ENCODE data around the gene CYP39A1. TPM values are rescaled to one million over a fixed set of nuclear protein-coding genes. Genes with fewer than 3 reads are reported as not detected.
A peak's percentile ranks its signal among the peaks of the same experiment; 100 is the strongest.

CYP39A1 gene
- total RNA-seq, 4 donors from 2014 or later, result 3.3 to 12.1 (median 5.6) TPM

GRCh38 chr6:46525583-46525982 is 127.0 kb downstream of the CYP39A1 start:
- no peak for DNase-seq (ENCODE audit: low spot score in 2 of 2)
- Histone ChIP-seq H3K27me3 (peaks cover 0 to 2% of the 10 kb centered on the region in 2 donors), H3K4me3 (no peak overlapping the region), H3K27ac (no peak overlapping the region), H3K9me3 (no peaks in the 10 kb centered on the region), H3K36me3 (no peaks in the 10 kb centered on the region), H3K4me1 (peaks cover 0 to 30% (median 0%) of the 10 kb centered on the region in 4 donors)
- no peak for TF ChIP-seq EP300 (IDR thresholded peaks at IDR 0.05)
- TF ChIP-seq POLR2A (IDR thresholded peaks at IDR 0.05), result no peak
- no peak for TF ChIP-seq CTCF (IDR thresholded peaks at IDR 0.05)

- no peak for DNase-seq (ENCODE audit: low spot score in 2 of 2)
- no peak overlapping the region for H3K4me3 ChIP-seq
- no peaks in the 10 kb centered on the region for H3K9me3 ChIP-seq
- H3K4me1 ChIP-seq, result peaks cover 0 to 15% (median 0%) of the 10 kb centered on the region in 4 donors
- TF ChIP-seq EP300 (IDR thresholded peaks at IDR 0.05), result no peak
- TF ChIP-seq POLR2A (IDR thresholded peaks at IDR 0.05), result no peak
- TF ChIP-seq CTCF (IDR thresholded peaks at IDR 0.05), result no peak
- no peaks in the 10 kb centered on the region for H3K36me3 ChIP-seq
- H3K27me3 ChIP-seq, result peaks cover 0 to 2% of the 10 kb centered on the region in 2 donors
- peak overlapping the region in 2 of 4 donors; percentile 38 to 68 for H3K27ac ChIP-seq
Observed at GRCh38 chr6:46521464-46521971, 131.1 kb downstream of the CYP39A1 start.

GRCh38 chr6:46517202-46517601 is 135.4 kb downstream of the CYP39A1 start:
- DNase-seq (ENCODE audit: low spot score in 2 of 2), result no peak
- Histone ChIP-seq H3K4me3 (no peak overlapping the region), H3K27ac (no peak overlapping the region), H3K36me3 (no peaks in the 10 kb centered on the region), H3K4me1 (peaks cover 0 to 17% (median 0%) of the 10 kb centered on the region in 4 donors), H3K9me3 (no peaks in the 10 kb centered on the region), H3K27me3 (no peaks in the 10 kb centered on the region)
- TF ChIP-seq POLR2A (IDR thresholded peaks at IDR 0.05), result no peak
- TF ChIP-seq EP300 (IDR thresholded peaks at IDR 0.05), result no peak
- no peak for TF ChIP-seq CTCF (IDR thresholded peaks at IDR 0.05)

GRCh38 chr6:46513533-46513932 is 139.1 kb downstream of the CYP39A1 start:
- Histone ChIP-seq H3K36me3 (no peaks in the 10 kb centered on the region), H3K27ac (peak overlapping the region in 2 of 4 donors; percentile 47 to 75), H3K4me3 (no peak overlapping the region)

GRCh38 chr6:46511320-46511719 is 141.3 kb downstream of the CYP39A1 start:
- TF ChIP-seq EP300 (IDR thresholded peaks at IDR 0.05) (no peak), CTCF (IDR thresholded peaks at IDR 0.05) (no peak), POLR2A (IDR thresholded peaks at IDR 0.05) (no peak)
- no peaks in the 10 kb centered on the region for H3K9me3 ChIP-seq
- no peak for DNase-seq (ENCODE audit: low spot score in 2 of 2)
- H3K4me1 ChIP-seq, result peaks cover 4 to 37% (median 14%) of the 10 kb centered on the region in 4 donors
- no peaks in the 10 kb centered on the region for H3K27me3 ChIP-seq
- no peak overlapping the region for H3K4me3 ChIP-seq
- WGBS, 2 donors, result 75 to 78% methylated on average over 7 of the region's 7 CpGs
- H3K27ac ChIP-seq, result peak overlapping the region; percentile 17 to 75 (median 44)
- no peaks in the 10 kb centered on the region for H3K36me3 ChIP-seq

More at GRCh38 chr6:46513533-46513932, 139.1 kb downstream of the CYP39A1 start:
- H3K9me3 ChIP-seq, result no peaks in the 10 kb centered on the region
- DNase-seq (ENCODE audit: low spot score in 2 of 2), result no peak
- H3K4me1 ChIP-seq, result peaks cover 4 to 37% (median 14%) of the 10 kb centered on the region in 4 donors
- H3K27me3 ChIP-seq, result no peaks in the 10 kb centered on the region
- no peak for TF ChIP-seq POLR2A (IDR thresholded peaks at IDR 0.05)
- WGBS, 2 donors, result 72 to 83% methylated on average over 2 of the region's 2 CpGs

- Histone ChIP-seq H3K9me3 (no peaks in the 10 kb centered on the region), H3K36me3 (no peaks in the 10 kb centered on the region), H3K27ac (peak overlapping the region in 3 of 4 donors; percentile 17 to 75 (median 62)), H3K27me3 (no peaks in the 10 kb centered on the region), H3K4me3 (no peak overlapping the region), H3K4me1 (peaks cover 4 to 37% (median 14%) of the 10 kb centered on the region in 4 donors)
- no peak for TF ChIP-seq POLR2A (IDR thresholded peaks at IDR 0.05)
- peak; percentile 34 to 73 for TF ChIP-seq EP300 (IDR thresholded peaks at IDR 0.05)
- TF ChIP-seq CTCF (IDR thresholded peaks at IDR 0.05), result no peak
- peak; percentile 41 to 64 for DNase-seq (ENCODE audit: low spot score in 2 of 2)
Observed at GRCh38 chr6:46510651-46511050, 142.0 kb downstream of the CYP39A1 start.
